GM13977 (cell line): Measurements from ENCODE around the gene INTS7.
A peak's percentile ranks its signal among the peaks of the same experiment; 100 is the strongest.

Experiments
- DNase-seq: peaks from one replicate; pipeline ENCODE4 v3.0.0; 2012; ENCODE audit warnings: low spot score
- CTCF ChIP-seq: IDR thresholded peaks from 2 replicates; pipeline ENCODE4 v1.5.1; 2012; ENCODE audit warnings: mild to moderate bottlenecking, control low read depth; ENCODE audit not compliant: insufficient read depth; ENCODE audit errors: extremely low read depth, missing control alignments
- in situ Hi-C: fragments of 300-500 bp; cut with MboI; formaldehyde crosslinking; loops from one replicate; pipeline ENCODE4 v1.12.0; 2022; ENCODE audit warnings: low sequenced_read_pairs, low pct_unique_long_range_greater_than_20kb, mixed read lengths, inconsistent platforms; ENCODE audit not compliant: unreplicated experiment

INTS7 gene

GRCh38 chr1:211986628-211987254 lies 48.6 kb downstream of the INTS7 start:
- TF ChIP-seq CTCF = no peak
- in situ Hi-C loops = no loop called here
- no peak for DNase-seq

GRCh38 chr1:211985556-211986264 lies 49.6 kb downstream of the INTS7 start:
- in situ Hi-C loops = no loop called here
- TF ChIP-seq CTCF = no peak
- DNase-seq = peak; percentile 46

GRCh38 chr1:211978596-211978995 lies 56.8 kb downstream of the INTS7 start:
- DNase-seq = no peak
- in situ Hi-C loops = no loop called here
- no peak for TF ChIP-seq CTCF

GRCh38 chr1:211975152-211975941 lies 60.0 kb downstream of the INTS7 start:
- no peak for DNase-seq
- in situ Hi-C loops = no loop called here

GRCh38 chr1:211973541-211973940 lies 61.8 kb downstream of the INTS7 start:
- DNase-seq = no peak
- in situ Hi-C loops = no loop called here
- TF ChIP-seq CTCF = no peak

More at GRCh38 chr1:211975152-211975941, 60.0 kb downstream of the INTS7 start:
- TF ChIP-seq CTCF = no peak

- in situ Hi-C loops = no loop called here
- TF ChIP-seq CTCF = no peak
- DNase-seq = no peak
Measured at GRCh38 chr1:211968200-211968834, 67.0 kb downstream of the INTS7 start.
